K562 (cell line): ENCODE data around the gene RPP14. TPM values are rescaled to one million over a fixed set of nuclear protein-coding genes. Genes with fewer than 3 reads are reported as not detected.

Experiments
- ATAC-seq: fragments of 200-7000 bp; cut with Tn5 transposase; 3 replicates; pipeline ENCODE4 v1.9.1; 2020; ENCODE audit warnings: moderate library complexity
- BruUV-seq: library from RNA; stranded (reverse); fragments of 400-500 nt; replicated peaks from 2 replicates; lab custom pipeline; 2021; lab: Mats Ljungman, UMichigan
- CTCF ChIA-PET: fragments of 300-600 bp; formaldehyde crosslinking; extraction: SDS; loops from one replicate; lab custom pipeline; 2021; ENCODE audit warnings: low intra/inter-chr PET ratio; lab: Yijun Ruan, JAX
- POLR2A ChIA-PET: fragments of 300-600, 350-650 bp; sonication (Branson Sonifier 250); formaldehyde crosslinking; extraction: SDS; loops from one replicate; lab custom pipeline; 2021; ENCODE audit warnings: antibody characterized with exemption, inconsistent platforms; lab: Yijun Ruan, JAX
- DNase-seq, 4 experiments: peaks; one replicate each; pipeline versions ENCODE4 v3.0.0 to v3.0.0-alpha.2; 2011 to 2018; ENCODE audit warnings: low spot score in 3 of 4, mixed read lengths in 3 of 4; ENCODE audit errors: extremely low read depth in 1 of 4
- FAIRE-seq: peaks from 2 replicates; lab custom pipeline; 2011; peaks lifted over from hg19 to GRCh38; lab: Jason Lieb, UNC
- H2AFZ ChIP-seq: 2 replicates; pipeline ENCODE4 v1.6.0; 2011; ENCODE audit warnings: low read depth, low read length, control low read depth, inconsistent platforms
- H3K27ac ChIP-seq: fragments of 200-600 bp; 3 replicates; pipeline ENCODE4 v1.8.0; 2011; ENCODE audit warnings: low read depth, mild to moderate bottlenecking, control low read depth, inconsistent platforms, low read length, moderate library complexity, mixed read lengths; ENCODE audit errors: extremely low read depth
- H3K27me3 ChIP-seq, 2 experiments: fragments of 300-600 bp in 1 of 2; 2 replicates in 1 of 2; 3 replicates in 1 of 2; pipeline versions ENCODE4 v1.6.0 to v1.8.0; 2011; ENCODE audit warnings: inconsistent platforms in 2 of 2, low read length in 2 of 2, mild to moderate bottlenecking in 1 of 2, mixed read lengths in 1 of 2, moderate library complexity in 1 of 2; ENCODE audit not compliant: control insufficient read depth in 2 of 2, insufficient read depth in 2 of 2
- H3K36me3 ChIP-seq: fragments of 300-600 bp; 3 replicates; pipeline ENCODE4 v1.8.0; 2011; ENCODE audit warnings: mild to moderate bottlenecking, low read length, inconsistent platforms; ENCODE audit not compliant: control insufficient read depth, insufficient read depth
- H3K4me1 ChIP-seq, 2 experiments: fragments of 200-600 bp in 1 of 2; replicated peaks in 1 of 2; 2 replicates in 1 of 2; 3 replicates in 1 of 2; pipeline versions ENCODE4 v1.5.1 to v1.8.0; 2011; ENCODE audit warnings: inconsistent platforms in 2 of 2, low read length in 2 of 2, mild to moderate bottlenecking in 1 of 2, mixed read lengths in 1 of 2, moderate library complexity in 1 of 2; ENCODE audit not compliant: control insufficient read depth in 2 of 2, insufficient read depth in 2 of 2
- H3K4me2 ChIP-seq: 2 replicates; pipeline ENCODE4 v1.6.1; 2011; ENCODE audit warnings: low read length, control low read depth, inconsistent platforms, mixed read lengths; ENCODE audit not compliant: insufficient read depth
- H3K4me3 ChIP-seq: fragments of 200-600 bp; sonication (generic), shearing (Covaris generic); 2 replicates; pipeline ENCODE4 v1.5.1; 2016; ENCODE audit warnings: control low read depth, inconsistent platforms
- H3K79me2 ChIP-seq: fragments of 200-600 bp; 3 replicates; pipeline ENCODE4 v1.8.0; 2011; ENCODE audit warnings: low read length, inconsistent platforms; ENCODE audit not compliant: control insufficient read depth, insufficient read depth
- H3K9ac ChIP-seq, 2 experiments: 2 replicates each; pipeline versions ENCODE4 v1.6.0 to v1.6.1; 2011; ENCODE audit warnings: low read depth in 2 of 2, low read length in 2 of 2, control low read depth in 1 of 2, inconsistent platforms in 1 of 2, mild to moderate bottlenecking in 1 of 2, mixed read lengths in 1 of 2; ENCODE audit not compliant: insufficient read depth in 1 of 2
- H3K9me1 ChIP-seq: one replicate; pipeline ENCODE4 v1.6.0; 2011; ENCODE audit warnings: inconsistent platforms, mild to moderate bottlenecking, low read length, moderate library complexity; ENCODE audit not compliant: control insufficient read depth, insufficient read depth
- H3K9me3 ChIP-seq: replicated peaks from 2 replicates; pipeline ENCODE4 v1.5.1; 2011; ENCODE audit warnings: low read depth, low read length, inconsistent platforms; ENCODE audit not compliant: control insufficient read depth, insufficient read depth
- H4K20me1 ChIP-seq: replicated peaks from 2 replicates; pipeline ENCODE4 v1.6.1; 2011; ENCODE audit warnings: low read length, inconsistent platforms, mixed read lengths; ENCODE audit not compliant: control insufficient read depth, insufficient read depth
- CHCHD3 ChIP-seq: fragments of 250-450 bp; sonication (Bioruptor Pico); IDR thresholded peaks from 2 replicates; pipeline ENCODE4 v2.1.2; 2022; ENCODE audit warnings: mild to moderate bottlenecking
- ESRRA ChIP-seq: fragments of 450-650 bp; IDR thresholded peaks from 2 replicates; pipeline ENCODE4 v1.6.1; 2014; ENCODE audit warnings: low read depth, mild to moderate bottlenecking, moderate library complexity, borderline replicate concordance
- ETV1 ChIP-seq: fragments of 450-650 bp; conservative IDR thresholded peaks from 2 replicates; pipeline ENCODE4 v1.6.1; 2016; ENCODE audit warnings: missing genetic modification characterization, control low read depth, low read depth, missing compliant biosample characterization
- KDM1A ChIP-seq, 2 experiments: fragments of 450-650 bp; IDR thresholded peaks; 2 replicates each; pipeline ENCODE4 v1.6.1; 2016; ENCODE audit warnings: mild to moderate bottlenecking in 2 of 2
- NFYB ChIP-seq: IDR thresholded peaks from 2 replicates; pipeline ENCODE4 v1.6.1; 2011; ENCODE audit warnings: mild to moderate bottlenecking, moderate library complexity; ENCODE audit not compliant: insufficient read length; ENCODE audit errors: extremely low read depth
- NR2C1 ChIP-seq, 2 experiments: fragments of 450-650 bp; IDR thresholded peaks; 2 replicates each; pipeline ENCODE4 v1.6.1; 2017; ENCODE audit warnings: mild to moderate bottlenecking in 2 of 2, antibody characterized with exemption in 1 of 2, inconsistent platforms in 1 of 2, missing compliant biosample characterization in 1 of 2, missing genetic modification characterization in 1 of 2
- NR2C2 ChIP-seq, 2 experiments: fragments of 200-800 bp in 1 of 2; sonication (Bioruptor generic) in 1 of 2; sonication (generic) in 1 of 2; formaldehyde crosslinking in 1 of 2; IDR thresholded peaks; 2 replicates each; pipeline versions ENCODE4 v1.6.1 to v1.8.0; 2016 to 2022; ENCODE audit warnings: mild to moderate bottlenecking in 1 of 2, missing compliant biosample characterization in 1 of 2, missing genetic modification characterization in 1 of 2, missing genetic modification reagents in 1 of 2
- RCOR1 ChIP-seq, 2 experiments: IDR thresholded peaks; 2 replicates each; pipeline ENCODE4 v1.6.1; 2012; ENCODE audit warnings: low read depth in 2 of 2, low read length in 2 of 2, borderline replicate concordance in 1 of 2, improper control_type of control experiment in 1 of 2
- ZNF584 ChIP-seq: fragments of 200-800 bp; sonication (Bioruptor generic); IDR thresholded peaks from 2 replicates; pipeline ENCODE4 v1.6.1; 2016; ENCODE audit warnings: low read depth, mild to moderate bottlenecking, missing genetic modification characterization, missing compliant biosample characterization
- WGBS: fragments of 100-300 bp; shearing (Covaris generic); methylation state at CpG from one replicate; pipeline ENCODE4 v1.1.6; 2016; ENCODE audit warnings: low coverage, mixed read lengths; ENCODE audit not compliant: insufficient coverage; ENCODE audit errors: missing lambda C conversion rate; 5-methylcytosine and 5-hydroxymethylcytosine counted together
- in situ Hi-C: fragments of 300-500 bp; cut with MboI; formaldehyde crosslinking; loops from 4 replicates; pipeline ENCODE4 v1.15.0; 2018; ENCODE audit warnings: inconsistent platforms, mixed read lengths
- intact Hi-C: fragments of 100-400 bp; cut with micrococcal nuclease; formaldehyde crosslinking; loops from 2 replicates; pipeline ENCODE4 v1.14.2; 2022
- polyA plus RNA-seq, 8 experiments: library from polyadenylated mRNA; depleted of rRNA in 4 of 8; stranded (reverse) in 5 of 8; unstranded in 3 of 8; fragments of >200 nt; fragmentation: Nextera tagmentation in 2 of 8; fragmentation: Illumina TruSeq in 1 of 8; extraction: Ambion mirVana in 2 of 8; extraction: Trizol in 1 of 8; gene quantifications; 2 replicates each; pipeline versions ENCODE4 v1.2.1 to v1.2.3, GENCODE V29; 2011 to 2014; ENCODE audit warnings: inconsistent platforms in 1 of 8, missing spikeins in 1 of 8
- total RNA-seq, 7 experiments: library from RNA; depleted of rRNA in 6 of 7; stranded (reverse); fragments of >200 nt in 6 of 7; fragmentation: Illumina TruSeq in 2 of 7; extraction: Trizol in 2 of 7; gene quantifications; 2 replicates each; pipeline versions ENCODE4 v1.2.1 to v1.2.3, GENCODE V29; 2011 to 2021; ENCODE audit warnings: low replicate concordance in 1 of 7

The RPP14 gene
- total and polyA plus RNA-seq, 9 of the 15 experiments (the other 6 are each of a cell fraction or from before 2014, with no cell fraction given): 13.5 to 20.8 (median 15.4) TPM

- intact Hi-C loops: no loop called here
- Histone ChIP-seq H3K79me2 (no peaks in the 10 kb centered on the region), H2AFZ (no peak overlapping the region), H3K9me3 (no peaks in the 10 kb centered on the region), H3K4me2 (no peak overlapping the region), H3K4me3 (no peak overlapping the region), H3K36me3 (peaks cover 6% of the 10 kb centered on the region; the same call in 1 of the 3 replicates), H3K27ac (no peak overlapping the region), H3K9ac (no peak overlapping the region), H4K20me1 (no peaks in the 10 kb centered on the region), H3K9me1 (no peaks in the 10 kb centered on the region), H3K4me1 (peaks cover 9 to 18% of the 10 kb centered on the region in 2 experiments; a peak in 4 of 5 replicates), H3K27me3 (no peaks in the 10 kb centered on the region)
- 69% methylated on average over 2 of the region's 2 CpGs for WGBS
- no peak for DNase-seq
- CTCF ChIA-PET: no interaction called here
- in situ Hi-C loops: loop anchor here (5.0 kb wide), 1 partner anchor 87 kb away; no protein-coding TSS in a partner anchor
- POLR2A ChIA-PET: interaction anchor here (0.6 to 2.4 kb wide), 4 partner anchors 10 to 20 kb away, joined by 3 to 9 read pairs (median 4); partner anchors contain the start of genes HTD2 and RPP14
- BruUV-seq: no TSS peak
- no peak for ATAC-seq
- FAIRE-seq: no peak
- TF ChIP-seq KDM1A (IDR thresholded peaks at IDR 0.05) (peak in 1 of 2 experiments; percentile 52; a peak in 2 of 4 replicates), NR2C1 (IDR thresholded peaks at IDR 0.05) (0 out of 2 replicates have a peak, but pooled peaks have one; percentile 13), NR2C1 (tag; IDR thresholded peaks at IDR 0.05) (peak; percentile 64), RCOR1 (IDR thresholded peaks at IDR 0.05; ENCODE audit: borderline replicate concordance in 1 of 2, low read depth in 2 of 2, low read length in 2 of 2) (peak in 1 of 2 experiments; percentile 63; a peak in 1 of 4 replicates), NFYB (no peak), ZNF584 (CRISPR knock-in tag) (no peak), ETV1 (tag) (no peak), NR2C2 (CRISPR knock-in tag; IDR thresholded peaks at IDR 0.05) (no peak), NR2C2 (tag; IDR thresholded peaks at IDR 0.05) (peak; percentile 60), ESRRA (peak; percentile 88), CHCHD3 (CRISPR knock-in tag) (no peak)
These were observed 19.5 kb downstream of the RPP14 start for GRCh38 chr3:58325525-58325992.
